GM19351 (cell line): ENCODE measurements around the gene PXMP4.

Experiments
- ATAC-seq: cut with Tn5 transposase; IDR thresholded peaks from one replicate; pipeline ENCODE4 v1.9.1; 2021; ENCODE audit warnings: mild to moderate bottlenecking, moderate library complexity; ENCODE audit not compliant: unreplicated experiment

The PXMP4 gene

DNA sequence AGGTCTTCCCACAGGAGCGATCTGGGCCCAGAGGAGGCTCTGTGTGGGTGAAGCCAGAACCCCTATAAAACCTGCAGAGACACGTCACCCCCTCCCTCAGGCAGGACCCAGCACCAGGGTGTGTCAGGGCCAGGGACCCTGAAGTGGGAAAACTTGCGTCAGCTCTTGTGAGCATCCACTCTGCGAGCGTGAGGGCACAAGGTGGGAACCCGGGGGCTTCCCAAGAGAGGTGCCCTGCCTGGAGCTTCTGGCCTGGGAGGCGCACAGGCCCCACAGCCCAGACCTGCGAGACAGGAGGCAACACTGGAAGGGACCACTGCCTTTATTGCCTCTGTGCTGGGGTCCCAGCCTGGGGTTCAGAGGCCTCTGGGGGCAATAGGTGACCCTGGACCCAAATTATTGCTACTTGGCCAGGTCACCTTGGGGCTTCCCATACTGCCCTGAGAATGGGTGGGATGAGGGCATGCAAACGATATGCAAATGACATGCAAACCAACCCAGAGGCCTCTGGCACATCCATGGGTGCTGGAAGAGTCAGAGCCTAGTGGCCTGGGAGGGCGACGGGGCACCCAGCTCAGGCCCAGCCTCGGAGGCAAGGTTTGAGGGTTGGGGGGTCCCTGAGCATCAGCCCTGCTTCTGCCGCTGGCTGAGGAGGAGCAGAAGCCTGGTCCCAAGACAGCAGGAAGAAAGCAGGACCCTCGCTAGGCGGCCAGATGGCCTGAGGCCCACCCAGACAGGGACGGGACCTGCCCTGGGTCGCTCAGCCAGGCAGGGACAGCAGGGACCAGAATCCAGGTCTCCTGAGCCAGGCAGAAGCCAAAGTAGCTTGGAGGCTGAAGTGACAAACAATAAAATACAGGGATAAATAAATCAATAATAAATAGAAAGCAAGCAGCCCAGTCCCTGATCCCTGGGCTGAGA, 63.1 kb downstream of the PXMP4 start:
- no peak for ATAC-seq

DNA sequence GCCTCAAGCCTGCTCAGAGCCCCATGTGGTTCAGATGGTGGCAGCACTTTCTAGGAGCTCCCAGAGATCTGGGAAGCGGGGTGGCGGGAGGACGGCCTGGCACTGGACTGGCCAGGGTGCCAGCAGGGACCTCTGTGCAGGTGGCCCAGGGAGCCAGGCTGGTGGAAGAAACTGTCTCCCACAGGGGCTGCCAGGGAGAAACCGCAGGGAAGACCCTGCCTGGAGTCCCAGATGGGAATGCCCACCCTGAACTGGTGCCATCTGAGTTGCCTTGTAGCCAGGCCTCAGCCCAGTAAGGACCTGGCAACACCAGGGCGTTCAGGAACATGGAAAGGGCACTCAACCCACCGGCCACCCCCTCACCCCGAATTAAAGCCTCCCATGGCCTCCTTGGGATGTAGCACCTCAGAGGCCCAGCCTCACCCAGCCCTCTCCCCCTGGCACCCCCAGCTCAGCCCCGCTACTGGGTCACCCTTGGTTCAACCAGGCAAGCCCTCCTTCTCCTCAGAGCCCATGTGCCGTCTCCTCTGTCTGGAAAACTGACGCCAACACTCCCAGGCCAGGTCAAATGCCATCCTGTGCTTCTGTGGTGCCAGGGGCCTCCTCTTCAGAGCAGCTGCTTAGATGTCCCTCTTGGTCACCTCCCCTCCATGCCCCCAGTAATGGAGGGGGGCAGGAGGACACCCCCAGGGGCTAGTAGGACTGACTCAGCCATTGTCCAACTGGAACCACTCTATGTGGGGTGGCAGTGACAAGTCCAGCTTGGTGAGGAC, 63.9 kb downstream of the PXMP4 start:
- ATAC-seq, result no peak

GRCh38 chr20:33655164-33655563, 64.9 kb downstream of the PXMP4 start:
- ATAC-seq, result no peak

DNA sequence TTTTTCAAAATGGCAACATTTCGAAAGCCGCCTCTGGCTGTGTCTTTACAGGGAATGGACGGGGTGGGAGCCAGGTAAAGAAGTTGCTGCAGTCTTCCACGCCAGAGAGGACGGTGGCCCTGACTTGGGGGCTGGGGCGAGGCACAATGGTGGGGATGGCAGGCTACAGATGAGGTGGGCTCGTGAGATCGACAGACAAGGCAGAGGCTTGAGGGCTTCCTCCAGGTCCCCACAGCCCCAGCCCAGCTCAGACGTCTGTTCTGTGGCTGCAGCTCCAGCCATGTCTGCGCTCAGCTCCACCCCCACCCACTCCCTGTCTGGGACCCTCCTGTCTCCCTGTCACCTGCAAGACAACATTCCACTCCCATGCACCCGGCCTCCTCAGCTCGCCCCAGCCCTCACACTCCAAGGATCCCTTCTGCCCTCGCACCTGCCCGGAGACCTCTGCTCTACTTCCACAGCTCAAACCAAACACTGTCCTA, 65.4 kb downstream of the PXMP4 start:
- ATAC-seq, result no peak

DNA sequence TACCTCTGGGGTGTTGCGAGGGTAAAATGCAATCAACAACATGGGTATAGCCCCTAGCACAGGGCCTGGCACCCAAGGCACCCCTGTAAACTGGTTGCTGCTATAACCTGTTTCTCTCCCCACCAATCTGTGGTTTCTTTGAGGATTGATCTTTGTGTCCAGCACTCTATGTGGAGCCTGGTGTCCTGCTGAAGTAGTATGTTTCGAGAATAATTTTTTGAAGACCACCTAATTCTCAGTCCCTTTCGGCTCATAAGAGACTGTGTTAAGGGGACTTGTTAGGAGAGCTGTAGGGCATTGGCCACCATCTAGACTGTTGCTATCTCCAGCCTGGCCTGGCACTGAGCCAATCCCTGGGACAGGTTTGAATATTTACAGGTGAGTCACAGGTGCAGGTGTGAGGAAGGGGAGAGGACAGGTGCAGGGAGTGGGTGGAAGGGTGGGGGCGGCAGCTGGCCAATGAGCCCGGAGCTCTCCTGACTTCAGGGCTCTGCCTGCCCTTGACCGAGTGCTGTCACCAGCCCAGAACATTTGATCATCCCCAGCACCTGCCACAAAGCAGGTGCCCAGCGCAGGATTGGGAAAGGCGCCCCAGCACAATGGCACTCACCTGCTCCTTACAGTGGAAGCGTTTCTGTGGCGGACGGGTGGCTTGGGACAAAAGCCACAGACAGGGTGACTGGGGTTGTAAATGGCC, 66.1 kb downstream of the PXMP4 start:
- ATAC-seq, result no peak

GRCh38 chr20:33653218-33653899, 66.8 kb downstream of the PXMP4 start:
- ATAC-seq, result no peak
